MG63 (cell line): ENCODE data around the gene ATP6V1C2. TPM values are rescaled to one million over a fixed set of nuclear protein-coding genes. Genes with fewer than 3 reads are reported as not detected.

Source experiments
- DNase-seq: peaks from one replicate; pipeline ENCODE4 v3.0.0-alpha.2; 2020
- H3K27me3 ChIP-seq: fragments of 250-450 bp; sonication (Bioruptor Pico); 2 replicates; pipeline ENCODE4 v1.5.1; 2020; ENCODE audit warnings: mild to moderate bottlenecking, moderate library complexity
- H3K36me3 ChIP-seq: fragments of 250-450 bp; sonication (Bioruptor Pico); 2 replicates; pipeline ENCODE4 v1.5.1; 2020; ENCODE audit warnings: mild to moderate bottlenecking, moderate library complexity
- H3K4me3 ChIP-seq: fragments of 250-450 bp; sonication (Bioruptor Pico); 2 replicates; pipeline ENCODE4 v1.5.1; 2020; ENCODE audit warnings: mild to moderate bottlenecking, moderate library complexity
- H3K9me3 ChIP-seq: fragments of 250-450 bp; sonication (Bioruptor Pico); 2 replicates; pipeline ENCODE4 v1.5.1; 2020; ENCODE audit warnings: mild to moderate bottlenecking, moderate library complexity
- total RNA-seq: library from RNA; depleted of rRNA; stranded (reverse); fragments of >200 nt; shearing (Covaris generic); gene quantifications from 2 replicates; pipeline ENCODE4 v1.2.3, GENCODE V29; 2014; ENCODE audit warnings: low replicate concordance; rRNA removed

The ATP6V1C2 gene
- not detected in 2 replicates for total RNA-seq

- peak within 1 kb of the TSS; percentile 27 for H3K4me3 ChIP-seq
- no peaks in the 10 kb centered on the region for H3K9me3 ChIP-seq
- DNase-seq: peak; percentile 38
- H3K36me3 ChIP-seq: no peaks in the 10 kb centered on the region
- H3K27me3 ChIP-seq: peaks cover 36% of the 10 kb centered on the region
These were observed at the start of gene ATP6V1C2 for GRCh38 chr2:10721396-10722251. TSS of gene ATP6V1C2 (plus strand) at chr2:10721630. CDS start at chr2:10722850, 1,220 bp downstream.

DNA sequence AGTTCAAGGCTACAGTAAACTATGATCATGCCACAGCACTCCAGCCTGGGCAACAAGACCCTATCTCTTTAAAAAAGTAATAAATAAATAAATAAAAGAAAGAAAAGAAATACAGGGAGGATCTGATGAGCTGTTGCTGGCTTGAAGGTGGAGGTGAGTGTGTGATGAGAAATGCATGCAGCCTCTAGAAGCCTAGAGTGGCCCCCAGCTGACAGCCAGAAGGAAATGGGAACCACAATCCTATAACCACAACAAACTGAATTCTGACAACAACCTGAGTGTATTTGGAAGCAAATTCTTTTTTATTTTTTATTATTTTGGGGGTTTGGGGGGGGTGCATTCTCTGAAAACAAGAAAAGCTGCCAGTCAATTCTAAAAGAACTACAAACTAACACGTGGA lies 46.3 kb upstream of the ATP6V1C2 start:
- DNase-seq: no peak
- H3K27me3 ChIP-seq: no peaks in the 10 kb centered on the region
- peaks cover 26% of the 10 kb centered on the region for H3K36me3 ChIP-seq
- H3K9me3 ChIP-seq: no peaks in the 10 kb centered on the region
- no peak overlapping the region for H3K4me3 ChIP-seq

DNA sequence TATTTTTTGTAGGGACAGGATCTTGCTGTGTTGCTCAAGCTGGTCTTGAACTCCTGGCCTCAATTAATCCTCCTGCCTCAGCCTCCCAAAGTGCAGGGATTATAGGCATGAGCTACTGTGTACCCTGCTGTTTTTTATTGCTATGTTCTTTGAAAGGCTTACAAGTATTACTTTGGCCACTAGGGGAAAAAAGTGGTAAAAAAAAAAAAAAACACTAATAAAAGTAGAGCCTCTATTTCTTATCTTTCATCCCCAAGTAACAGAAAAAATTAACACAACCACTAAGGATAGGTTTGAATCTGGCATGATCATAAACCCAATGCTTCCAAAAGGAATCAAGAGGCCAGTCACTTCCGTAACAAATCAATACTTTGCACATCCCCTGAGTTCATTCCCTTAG lies 43.2 kb upstream of the ATP6V1C2 start:
- DNase-seq: no peak

GRCh38 chr2:10680214-10680613 lies 41.2 kb upstream of the ATP6V1C2 start:
- Histone ChIP-seq H3K9me3 (no peaks in the 10 kb centered on the region), H3K36me3 (peaks cover 33% of the 10 kb centered on the region), H3K4me3 (no peak overlapping the region), H3K27me3 (no peaks in the 10 kb centered on the region)
- no peak for DNase-seq

More for the DNA sequence above, 43.2 kb upstream of the ATP6V1C2 start:
- Histone ChIP-seq H3K27me3 (no peaks in the 10 kb centered on the region), H3K4me3 (no peak overlapping the region), H3K36me3 (peaks cover 31% of the 10 kb centered on the region), H3K9me3 (no peaks in the 10 kb centered on the region)

DNA sequence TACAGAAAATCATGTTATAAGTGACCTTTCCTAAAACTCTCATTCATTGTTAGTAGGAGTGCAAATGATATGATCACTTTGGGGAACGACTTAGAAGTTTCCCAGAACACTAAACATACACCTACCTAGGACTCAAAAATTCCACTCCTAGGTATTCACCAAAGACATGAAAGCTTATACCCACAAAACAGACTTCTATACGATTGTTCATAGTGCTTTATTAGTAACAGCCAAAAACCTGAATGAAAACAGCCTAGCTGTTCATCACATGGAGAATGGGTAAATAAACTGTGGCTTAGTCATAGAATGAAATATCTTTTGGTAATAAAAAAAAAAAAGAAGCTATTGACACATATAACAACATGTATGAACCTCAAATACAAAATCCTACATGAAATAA lies 40.5 kb upstream of the ATP6V1C2 start:
- Histone ChIP-seq H3K27me3 (no peaks in the 10 kb centered on the region), H3K4me3 (no peak overlapping the region), H3K9me3 (no peaks in the 10 kb centered on the region), H3K36me3 (peaks cover 33% of the 10 kb centered on the region)
- no peak for DNase-seq

DNA sequence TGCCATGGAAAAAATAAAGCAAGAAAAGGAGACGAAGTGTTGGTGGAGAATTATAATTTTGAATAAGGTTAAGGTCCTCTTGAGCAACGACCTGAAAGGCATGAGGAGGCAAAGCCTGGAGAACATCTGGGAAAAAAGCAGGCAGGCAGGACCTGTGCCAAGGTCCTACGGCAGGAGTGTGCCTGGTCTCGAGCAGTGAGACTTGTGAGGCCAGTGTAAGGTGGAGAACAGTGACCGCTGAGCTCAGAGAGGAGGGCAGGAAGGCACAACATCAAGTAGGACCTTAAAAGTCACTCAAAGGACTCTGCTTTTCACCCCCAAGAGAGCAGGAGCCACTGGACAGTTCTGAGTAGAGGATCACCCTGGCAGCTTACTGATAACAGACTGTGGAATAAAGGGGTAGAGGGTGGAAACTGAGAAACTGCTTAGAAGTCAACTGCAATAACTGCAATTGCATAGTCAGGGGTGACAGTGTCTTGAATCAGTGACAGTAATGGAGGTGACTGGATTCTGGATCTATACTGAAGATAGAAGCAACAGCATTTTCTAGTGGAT lies 35.2 kb upstream of the ATP6V1C2 start:
- H3K4me3 ChIP-seq: no peak overlapping the region
- no peaks in the 10 kb centered on the region for H3K9me3 ChIP-seq
- DNase-seq: no peak
- no peaks in the 10 kb centered on the region for H3K27me3 ChIP-seq
- H3K36me3 ChIP-seq: peaks cover 15% of the 10 kb centered on the region

- Histone ChIP-seq H3K9me3 (no peaks in the 10 kb centered on the region), H3K36me3 (peaks cover 3% of the 10 kb centered on the region), H3K4me3 (peak overlapping the region; percentile 93), H3K27me3 (no peaks in the 10 kb centered on the region)
- no peak for DNase-seq
These were observed 32.3 kb upstream of the ATP6V1C2 start for GRCh38 chr2:10688921-10689807.

GRCh38 chr2:10691521-10691920 lies 29.9 kb upstream of the ATP6V1C2 start:
- H3K27me3 ChIP-seq: no peaks in the 10 kb centered on the region
- peaks cover 3% of the 10 kb centered on the region for H3K36me3 ChIP-seq
- DNase-seq: no peak
- H3K4me3 ChIP-seq: no peak overlapping the region
- no peaks in the 10 kb centered on the region for H3K9me3 ChIP-seq

DNA sequence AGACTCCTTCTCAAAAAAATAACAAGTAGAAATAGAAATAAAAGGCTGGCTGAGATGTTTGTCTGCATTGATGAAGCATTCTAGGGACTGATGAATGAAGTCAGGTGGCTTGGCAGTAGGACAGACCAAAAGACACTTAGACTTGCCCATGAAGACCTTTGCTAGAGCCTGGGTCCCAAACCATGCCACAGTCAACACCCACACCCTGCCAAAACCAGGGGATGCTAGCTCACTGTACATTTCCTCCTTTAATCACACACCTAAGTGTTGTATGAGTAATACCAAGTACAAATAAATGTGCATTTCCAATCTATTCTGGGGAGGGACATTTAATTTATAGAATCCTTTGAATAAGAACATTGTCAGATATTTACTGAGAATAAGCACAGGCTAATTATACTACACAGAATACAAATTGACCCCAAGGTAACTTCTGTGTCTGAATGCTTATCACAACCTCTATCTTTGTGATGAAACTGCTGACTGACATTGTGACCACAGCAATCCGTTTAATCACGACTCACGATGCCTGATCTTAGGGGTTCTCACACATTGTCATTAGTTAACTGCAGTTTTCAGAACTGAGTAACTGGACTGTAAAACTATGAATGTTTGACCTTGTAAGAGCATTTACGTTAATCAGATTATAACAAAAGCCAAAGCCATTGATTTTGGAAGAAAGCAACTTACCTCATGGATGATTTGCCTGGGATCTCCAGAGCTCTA lies 21.2 kb upstream of the ATP6V1C2 start:
- DNase-seq: no peak
- H3K4me3 ChIP-seq: no peak overlapping the region
- no peaks in the 10 kb centered on the region for H3K9me3 ChIP-seq
- H3K27me3 ChIP-seq: no peaks in the 10 kb centered on the region
- H3K36me3 ChIP-seq: no peaks in the 10 kb centered on the region

DNA sequence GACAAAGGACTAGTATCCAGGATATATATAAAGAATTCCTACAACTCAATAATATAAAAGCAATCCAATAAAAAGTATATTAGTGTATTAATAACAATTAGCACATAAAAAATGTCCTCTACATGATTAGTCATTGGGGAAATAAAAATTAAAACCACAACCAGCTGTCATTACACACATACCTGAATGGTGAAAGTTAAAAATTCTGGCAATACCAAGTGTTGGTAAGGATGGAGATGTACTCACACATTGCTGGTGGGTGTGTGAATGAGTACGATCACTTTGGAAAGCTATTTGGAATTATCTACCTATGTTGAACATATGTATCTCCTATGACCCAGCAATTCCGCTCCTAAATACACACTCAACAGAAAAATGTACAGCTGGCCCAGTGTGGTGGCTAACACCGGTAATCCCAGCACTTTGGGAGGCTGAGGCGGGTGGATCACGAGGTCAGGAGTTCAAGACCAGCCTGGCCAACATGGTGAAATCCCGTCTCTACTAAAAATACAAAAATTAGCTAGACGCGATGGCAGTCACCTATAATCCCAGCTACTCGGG lies 17.3 kb upstream of the ATP6V1C2 start:
- no peaks in the 10 kb centered on the region for H3K9me3 ChIP-seq
- DNase-seq: no peak
- no peak overlapping the region for H3K4me3 ChIP-seq
- no peaks in the 10 kb centered on the region; the same call in 1 of the 2 replicates for H3K27me3 ChIP-seq
- no peaks in the 10 kb centered on the region for H3K36me3 ChIP-seq

- Histone ChIP-seq H3K4me3 (no peak overlapping the region), H3K36me3 (no peaks in the 10 kb centered on the region), H3K27me3 (no peaks in the 10 kb centered on the region; the same call in none of the 2 replicates), H3K9me3 (no peaks in the 10 kb centered on the region)
- no peak for DNase-seq
These were observed 15.4 kb upstream of the ATP6V1C2 start for GRCh38 chr2:10706033-10706432.

DNA sequence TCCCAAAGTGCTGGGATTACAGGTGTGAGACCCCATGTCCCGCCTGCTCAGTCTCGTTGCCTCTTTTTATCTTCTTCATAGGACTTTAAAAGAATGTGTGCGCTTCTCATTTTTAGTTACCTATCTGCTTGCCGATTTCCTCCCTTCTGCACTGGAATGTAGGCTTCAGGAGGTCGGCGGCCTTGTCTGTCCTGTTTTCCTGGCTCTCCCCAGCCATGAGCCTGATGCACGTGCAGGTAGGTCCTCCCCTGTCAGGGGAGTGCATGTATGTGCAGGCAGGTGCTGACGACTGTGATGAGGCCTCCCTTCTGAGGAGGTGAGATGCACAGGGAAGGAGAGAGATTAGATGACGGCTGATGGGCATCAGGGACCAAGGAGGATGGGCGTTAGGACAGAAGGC lies 13.6 kb upstream of the ATP6V1C2 start:
- H3K27me3 ChIP-seq: no peaks in the 10 kb centered on the region; the same call in none of the 2 replicates
- no peak for DNase-seq
- no peaks in the 10 kb centered on the region for H3K9me3 ChIP-seq
- H3K36me3 ChIP-seq: no peaks in the 10 kb centered on the region
- no peak overlapping the region for H3K4me3 ChIP-seq

DNA sequence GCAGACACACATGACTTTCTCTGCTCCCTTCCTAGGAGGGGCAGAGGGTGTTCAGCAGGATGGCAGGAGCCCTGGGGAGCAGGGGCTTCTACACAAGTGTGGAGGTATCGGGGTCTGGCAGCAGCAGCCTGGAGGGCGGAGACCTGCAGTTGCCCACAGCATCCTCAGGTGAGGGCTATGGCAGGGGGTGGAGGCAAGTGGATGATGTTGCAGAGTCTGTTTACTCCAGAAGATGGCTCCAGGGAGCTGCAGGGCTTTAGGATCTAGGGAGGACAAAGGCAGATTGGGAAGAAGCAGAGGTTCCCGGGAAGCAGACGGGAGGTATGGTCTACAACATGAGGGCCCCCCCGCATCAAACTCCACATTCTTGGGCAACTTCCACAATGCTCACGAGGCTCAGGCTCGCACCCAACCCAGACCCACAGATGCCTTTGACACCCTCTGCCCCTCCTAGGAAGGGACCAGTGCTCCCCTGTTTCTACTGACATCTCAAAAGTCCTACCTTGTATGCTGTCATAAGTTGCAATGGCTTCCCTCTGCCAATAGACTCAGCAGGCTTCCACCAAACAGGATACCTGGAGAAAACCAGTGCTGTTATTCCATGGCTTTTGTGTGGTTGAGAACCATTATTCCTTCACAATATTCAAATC lies 12.0 kb upstream of the ATP6V1C2 start:
- DNase-seq: no peak
- Histone ChIP-seq H3K27me3 (no peaks in the 10 kb centered on the region; the same call in none of the 2 replicates), H3K9me3 (no peaks in the 10 kb centered on the region), H3K4me3 (no peak overlapping the region), H3K36me3 (no peaks in the 10 kb centered on the region)

GRCh38 chr2:10712185-10712809 lies 9.1 kb upstream of the ATP6V1C2 start:
- Histone ChIP-seq H3K36me3 (no peaks in the 10 kb centered on the region), H3K27me3 (no peaks in the 10 kb centered on the region; the same call in none of the 2 replicates), H3K4me3 (no peak overlapping the region), H3K9me3 (no peaks in the 10 kb centered on the region)
- DNase-seq: no peak

GRCh38 chr2:10716581-10716980 lies 4.8 kb upstream of the ATP6V1C2 start:
- Histone ChIP-seq H3K9me3 (no peaks in the 10 kb centered on the region), H3K36me3 (no peaks in the 10 kb centered on the region), H3K4me3 (no peak overlapping the region), H3K27me3 (peaks cover 6% of the 10 kb centered on the region)
- DNase-seq: no peak
